GM19023 (cell line): ENCODE measurements around the gene BTBD2.

Source experiments
- ATAC-seq: cut with Tn5 transposase; IDR thresholded peaks from one replicate; pipeline ENCODE4 v1.9.1; 2021; ENCODE audit warnings: mild to moderate bottlenecking, moderate library complexity; ENCODE audit not compliant: unreplicated experiment

The BTBD2 gene

GRCh38 chr19:1987197-1988187 lies 28.0 kb downstream of the BTBD2 start:
- no peak for ATAC-seq

- no peak for ATAC-seq
Observed at GRCh38 chr19:1986357-1987162, 29.0 kb downstream of the BTBD2 start.

GRCh38 chr19:1985588-1986356 lies 29.7 kb downstream of the BTBD2 start:
- ATAC-seq: no peak

- ATAC-seq: no peak
Observed at GRCh38 chr19:1984357-1984756, 31.2 kb downstream of the BTBD2 start.

- no peak for ATAC-seq
Observed at GRCh38 chr19:1981253-1981652, 34.3 kb downstream of the BTBD2 start.

GRCh38 chr19:1980809-1981181 lies 34.7 kb downstream of the BTBD2 start:
- no peak for ATAC-seq

GRCh38 chr19:1980091-1980808 lies 35.3 kb downstream of the BTBD2 start:
- ATAC-seq: no peak

GRCh38 chr19:1979642-1980041 lies 35.9 kb downstream of the BTBD2 start:
- ATAC-seq: no peak

GRCh38 chr19:1979017-1979416 lies 36.5 kb downstream of the BTBD2 start:
- ATAC-seq: no peak

- ATAC-seq: no peak
Observed at GRCh38 chr19:1978346-1978894, 37.1 kb downstream of the BTBD2 start.

GRCh38 chr19:1977120-1977519 lies 38.4 kb downstream of the BTBD2 start:
- ATAC-seq: no peak

GRCh38 chr19:1975162-1975480 lies 40.4 kb downstream of the BTBD2 start:
- no peak for ATAC-seq

GRCh38 chr19:1974381-1975161 lies 40.9 kb downstream of the BTBD2 start:
- ATAC-seq: no peak

GRCh38 chr19:1970806-1971502 lies 44.6 kb downstream of the BTBD2 start:
- no peak for ATAC-seq

GRCh38 chr19:1970003-1970805 lies 45.3 kb downstream of the BTBD2 start:
- no peak for ATAC-seq

- ATAC-seq: no peak
Observed at GRCh38 chr19:1969176-1970002, 46.1 kb downstream of the BTBD2 start.
